Lung (tissue), 12 donors: Measurements from ENCODE around the gene LDLRAD4. TPM values are rescaled to one million over a fixed set of nuclear protein-coding genes. Genes with fewer than 3 reads are reported as not detected.

Experiments
- ATAC-seq: fragments of 200-7000 bp; cut with Tn5 transposase; one replicate; pipeline ENCODE4 v1.9.1; 2020; ENCODE audit warnings: moderate number of reproducible peaks; ENCODE audit not compliant: insufficient read depth, low FRiP score
- DNase-seq, 3 donors: peaks; one replicate each; pipeline ENCODE4 v3.0.0-alpha.2; 2013 to 2017
- H3K27ac ChIP-seq, 2 donors: one replicate each; pipeline ENCODE4 v1.5.1; 2013; ENCODE audit warnings: mild to moderate bottlenecking in 2 of 2, moderate library complexity in 2 of 2, control low read depth in 1 of 2, inconsistent platforms in 1 of 2, low read depth in 1 of 2, low read length in 1 of 2
- H3K27me3 ChIP-seq, 3 donors: one replicate each; pipeline ENCODE4 v1.5.1; 2013; ENCODE audit warnings: low read length in 2 of 3; ENCODE audit not compliant: control insufficient read depth in 3 of 3, insufficient read depth in 3 of 3
- H3K36me3 ChIP-seq, 4 donors: one replicate each; pipeline ENCODE4 v1.5.1; 2013; ENCODE audit warnings: low read length in 4 of 4, mild to moderate bottlenecking in 1 of 4, moderate library complexity in 1 of 4; ENCODE audit not compliant: control insufficient read depth in 4 of 4, insufficient read depth in 4 of 4
- H3K4me1 ChIP-seq, 5 donors: one replicate each; pipeline ENCODE4 v1.5.1; 2013; ENCODE audit warnings: low read length in 5 of 5, mild to moderate bottlenecking in 2 of 5, moderate library complexity in 1 of 5; ENCODE audit not compliant: control insufficient read depth in 5 of 5, insufficient read depth in 5 of 5
- H3K4me3 ChIP-seq: one replicate; pipeline ENCODE4 v1.5.1; 2013; ENCODE audit warnings: mild to moderate bottlenecking, control low read depth, moderate library complexity
- H3K9ac ChIP-seq, 2 donors: one replicate each; pipeline ENCODE4 v1.5.1; 2013; ENCODE audit warnings: low read length in 2 of 2, control low read depth in 1 of 2; ENCODE audit not compliant: insufficient read depth in 1 of 2
- H3K9me3 ChIP-seq, 4 donors: one replicate each; pipeline ENCODE4 v1.5.1; 2013; ENCODE audit warnings: low read length in 3 of 4, mild to moderate bottlenecking in 1 of 4, moderate library complexity in 1 of 4; ENCODE audit not compliant: control insufficient read depth in 4 of 4, insufficient read depth in 3 of 4
- WGBS, 2 donors: extraction: QIAGEN DNeasy Blood & Tissue Kit; methylation state at CpG; one replicate each; pipeline ENCODE4 v1.1.7; 2013; 5-methylcytosine and 5-hydroxymethylcytosine counted together
- polyA plus RNA-seq, 2 donors: library from polyadenylated mRNA; stranded (reverse); fragments of 200-250 nt; gene quantifications; one replicate each; pipeline ENCODE4 v1.2.1, GENCODE V29; 2013
- total RNA-seq, 2 donors: library from RNA; depleted of rRNA in 1 of 2; stranded (reverse); fragments of >200 nt in 1 of 2; gene quantifications; one replicate each; pipeline ENCODE4 v1.2.1, GENCODE V29; 2014 to 2021
- TF ChIP-seq, protein P1 (sequence below): IDR thresholded peaks from 2 replicates; pipeline ENCODE4 v1.5.1; 2012; ENCODE audit warnings: mild to moderate bottlenecking; ENCODE audit errors: control extremely low read depth, extremely low read depth
- donor health status: control.
- donor health status: control.
- donor health status: Bipolar disorder and iron deficiency.
- donor health status: healthy.
- donor health status: DM: yes; HTN: yes; CAD: no.

LDLRAD4 gene
- total and polyA plus RNA-seq, 4 donors, result 3.2 to 62.4 (median 19.9) TPM

DNA sequence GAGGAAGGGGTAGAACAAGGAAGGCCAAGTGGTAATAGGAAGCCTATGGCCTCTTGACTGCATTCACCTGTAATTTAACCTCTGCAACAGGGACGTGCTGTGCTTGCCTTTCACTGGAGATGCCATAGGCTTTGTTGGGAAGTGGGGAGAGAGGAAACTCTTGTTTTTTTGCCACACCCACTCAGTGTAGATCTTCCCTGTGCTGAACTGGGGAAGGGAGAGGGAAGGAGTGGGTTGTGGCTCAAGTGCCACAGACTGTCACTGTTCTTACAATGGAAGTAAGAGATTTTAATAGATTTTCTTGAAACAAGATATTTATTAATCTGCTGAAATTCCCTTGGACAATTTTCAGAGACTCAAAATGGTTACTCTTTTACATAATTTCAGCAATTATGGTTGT lies 380.5 kb downstream of the LDLRAD4 start:
- Histone ChIP-seq H3K36me3 (no peaks in the 10 kb centered on the region), H3K9ac (no peak overlapping the region), H3K4me1 (no peaks in the 10 kb centered on the region), H3K9me3 (peaks cover 0 to 21% (median 4%) of the 10 kb centered on the region in 4 donors), H3K4me3 (no peak overlapping the region), H3K27me3 (no peaks in the 10 kb centered on the region), H3K27ac (no peak overlapping the region)
- 70 to 95% methylated on average over 1 of the region's 1 CpG for WGBS, 2 donors
- TF ChIP-seq, protein P1, sequence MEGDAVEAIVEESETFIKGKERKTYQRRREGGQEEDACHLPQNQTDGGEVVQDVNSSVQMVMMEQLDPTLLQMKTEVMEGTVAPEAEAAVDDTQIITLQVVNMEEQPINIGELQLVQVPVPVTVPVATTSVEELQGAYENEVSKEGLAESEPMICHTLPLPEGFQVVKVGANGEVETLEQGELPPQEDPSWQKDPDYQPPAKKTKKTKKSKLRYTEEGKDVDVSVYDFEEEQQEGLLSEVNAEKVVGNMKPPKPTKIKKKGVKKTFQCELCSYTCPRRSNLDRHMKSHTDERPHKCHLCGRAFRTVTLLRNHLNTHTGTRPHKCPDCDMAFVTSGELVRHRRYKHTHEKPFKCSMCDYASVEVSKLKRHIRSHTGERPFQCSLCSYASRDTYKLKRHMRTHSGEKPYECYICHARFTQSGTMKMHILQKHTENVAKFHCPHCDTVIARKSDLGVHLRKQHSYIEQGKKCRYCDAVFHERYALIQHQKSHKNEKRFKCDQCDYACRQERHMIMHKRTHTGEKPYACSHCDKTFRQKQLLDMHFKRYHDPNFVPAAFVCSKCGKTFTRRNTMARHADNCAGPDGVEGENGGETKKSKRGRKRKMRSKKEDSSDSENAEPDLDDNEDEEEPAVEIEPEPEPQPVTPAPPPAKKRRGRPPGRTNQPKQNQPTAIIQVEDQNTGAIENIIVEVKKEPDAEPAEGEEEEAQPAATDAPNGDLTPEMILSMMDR, result no peak
- DNase-seq, result no peak
- no peak for ATAC-seq

DNA sequence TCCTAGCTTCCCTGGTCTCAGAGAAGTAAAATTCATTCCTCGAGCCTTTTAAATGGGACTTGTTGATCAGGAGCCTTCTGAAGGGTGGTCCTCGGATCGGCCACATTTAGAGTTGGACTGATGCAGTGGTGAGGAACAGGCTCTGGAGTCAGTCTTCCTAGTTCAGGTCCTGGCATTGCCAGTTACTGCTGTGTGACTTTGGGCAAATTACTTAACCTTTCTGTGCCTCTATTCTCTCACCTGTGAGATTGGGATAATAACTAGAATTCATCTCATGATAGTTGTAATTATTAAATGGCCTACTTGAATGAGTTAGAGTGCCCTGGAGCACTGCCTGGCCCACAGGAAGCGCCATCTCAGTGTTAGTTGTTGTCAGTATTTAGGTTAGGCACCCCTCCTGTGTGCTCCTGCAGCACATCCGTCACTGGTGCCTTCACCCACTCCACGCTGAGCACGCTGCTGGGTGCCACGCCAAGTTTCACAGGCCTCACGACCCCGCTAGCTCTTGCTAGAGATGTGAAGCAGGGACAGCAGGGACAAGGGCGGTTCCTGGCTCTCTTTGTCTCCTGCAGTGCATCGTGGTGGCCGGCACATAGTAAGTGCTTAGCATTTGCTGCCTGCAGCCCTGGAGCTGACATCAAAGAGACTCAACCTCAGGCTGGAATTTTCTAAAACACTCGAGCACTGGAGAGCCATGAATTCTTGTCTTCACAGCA lies 384.9 kb downstream of the LDLRAD4 start:
- Histone ChIP-seq H3K36me3 (no peaks in the 10 kb centered on the region), H3K9me3 (peaks cover 0 to 5% (median 3%) of the 10 kb centered on the region in 4 donors), H3K4me3 (no peak overlapping the region), H3K27ac (no peak overlapping the region), H3K9ac (no peak overlapping the region), H3K4me1 (no peaks in the 10 kb centered on the region), H3K27me3 (no peaks in the 10 kb centered on the region)
- ATAC-seq (no peak), DNase-seq (no peak)
- 87 to 94% methylated on average over 14 of the region's 14 CpGs for WGBS, 2 donors
- TF ChIP-seq, protein P1, result no peak

DNA sequence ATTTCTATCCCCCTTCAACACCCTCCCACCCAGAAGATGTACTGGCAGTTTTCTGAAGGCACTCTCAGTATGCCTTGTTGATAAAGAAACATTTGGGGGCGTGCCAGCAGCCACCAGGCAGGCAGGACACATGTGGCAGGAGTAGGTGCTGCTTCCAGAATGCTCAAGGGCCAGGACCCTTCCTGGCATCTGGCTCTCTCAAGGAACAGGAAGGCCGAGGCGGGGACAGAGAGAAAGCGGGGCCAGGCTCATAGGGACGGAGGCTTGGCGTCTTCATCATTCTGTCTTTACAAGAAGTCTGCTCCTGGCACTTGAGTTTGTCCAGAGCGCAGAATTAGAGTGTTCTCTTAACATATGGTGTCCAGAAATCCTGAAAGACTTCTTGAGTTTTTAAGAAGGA lies 386.2 kb downstream of the LDLRAD4 start:
- peaks cover 0 to 4% (median 0%) of the 10 kb centered on the region in 5 donors for H3K4me1 ChIP-seq
- no peaks in the 10 kb centered on the region for H3K27me3 ChIP-seq
- H3K27ac ChIP-seq, result no peak overlapping the region
- no peak overlapping the region for H3K4me3 ChIP-seq
- TF ChIP-seq, protein P1, result no peak
- H3K36me3 ChIP-seq, result no peaks in the 10 kb centered on the region
- 82 to 86% methylated on average over 7 of the region's 7 CpGs for WGBS, 2 donors
- no peak overlapping the region for H3K9ac ChIP-seq
- no peaks in the 10 kb centered on the region for H3K9me3 ChIP-seq
- ATAC-seq, result no peak
- no peak for DNase-seq
